Astrocyte (in vitro differentiated cells and primary cell): ENCODE measurements around the gene MKLN1. TPM values are rescaled to one million over a fixed set of nuclear protein-coding genes. Genes with fewer than 3 reads are reported as not detected.

ENCODE experiments used
- DNase-seq: peaks from one replicate; pipeline ENCODE4 v3.0.0-alpha.2; 2010; ENCODE audit warnings: low read depth
- FAIRE-seq: peaks from 2 replicates; lab custom pipeline; 2011; peaks lifted over from hg19 to GRCh38; lab: Jason Lieb, UNC
- H2AFZ ChIP-seq: 2 replicates; pipeline ENCODE4 v1.6.0; 2012; ENCODE audit warnings: low read depth, low read length, inconsistent platforms
- H3K27ac ChIP-seq: 2 replicates; pipeline ENCODE4 v1.5.1; 2011; ENCODE audit warnings: low read depth, low read length, inconsistent platforms
- H3K27me3 ChIP-seq: 2 replicates; pipeline ENCODE4 v1.6.0; 2011; ENCODE audit warnings: low read length, inconsistent platforms; ENCODE audit not compliant: insufficient read depth
- H3K36me3 ChIP-seq: 2 replicates; pipeline ENCODE4 v1.5.1; 2011; ENCODE audit warnings: low read length, inconsistent platforms; ENCODE audit not compliant: insufficient read depth
- H3K4me1 ChIP-seq: 2 replicates; pipeline ENCODE4 v1.5.1; 2011; ENCODE audit warnings: low read length, inconsistent platforms; ENCODE audit not compliant: insufficient read depth
- H3K4me2 ChIP-seq: 2 replicates; pipeline ENCODE4 v1.6.0; 2012; ENCODE audit warnings: low read length, inconsistent platforms
- H3K4me3 ChIP-seq: 2 replicates; pipeline ENCODE4 v1.5.1; 2011; ENCODE audit warnings: low read depth, mild to moderate bottlenecking, low read length, inconsistent platforms; ENCODE audit not compliant: insufficient read depth
- H3K79me2 ChIP-seq: 2 replicates; pipeline ENCODE4 v1.6.0; 2012; ENCODE audit warnings: mild to moderate bottlenecking, low read length, inconsistent platforms; ENCODE audit not compliant: insufficient read depth
- H3K9ac ChIP-seq: 2 replicates; pipeline ENCODE4 v1.6.0; 2012; ENCODE audit warnings: mild to moderate bottlenecking, low read length, inconsistent platforms
- H3K9me3 ChIP-seq: 2 replicates; pipeline ENCODE4 v1.5.1; 2012; ENCODE audit warnings: low read depth, mild to moderate bottlenecking, low read length, inconsistent platforms; ENCODE audit not compliant: insufficient read depth
- H4K20me1 ChIP-seq: 2 replicates; pipeline ENCODE4 v1.6.0; 2012; ENCODE audit warnings: low read length, inconsistent platforms; ENCODE audit not compliant: insufficient read depth
- H3K27ac Mint-ChIP-seq: one replicate; pipeline ENCODE4 v1.8.0; 2021; ENCODE audit warnings: mild to moderate bottlenecking, mixed read lengths; ENCODE audit not compliant: unreplicated experiment
- H3K27me3 Mint-ChIP-seq: one replicate; pipeline ENCODE4 v1.8.0; 2021; ENCODE audit warnings: low read depth, mixed read lengths; ENCODE audit not compliant: unreplicated experiment
- H3K36me3 Mint-ChIP-seq: one replicate; pipeline ENCODE4 v1.8.0; 2021; ENCODE audit warnings: low read depth, mixed read lengths; ENCODE audit not compliant: unreplicated experiment
- H3K4me1 Mint-ChIP-seq: one replicate; pipeline ENCODE4 v1.8.0; 2021; ENCODE audit warnings: low read depth, mixed read lengths; ENCODE audit not compliant: unreplicated experiment
- H3K4me3 Mint-ChIP-seq: one replicate; pipeline ENCODE4 v1.8.0; 2021; ENCODE audit warnings: mild to moderate bottlenecking, moderate library complexity, mixed read lengths; ENCODE audit not compliant: unreplicated experiment
- H3K9me3 Mint-ChIP-seq: one replicate; pipeline ENCODE4 v1.8.0; 2021; ENCODE audit warnings: mild to moderate bottlenecking, mixed read lengths; ENCODE audit not compliant: unreplicated experiment
- EZH2 ChIP-seq: IDR thresholded peaks from 2 replicates; pipeline ENCODE4 v1.6.1; 2012; ENCODE audit warnings: mild to moderate bottlenecking, low read length, inconsistent platforms; ENCODE audit not compliant: insufficient read depth
- total RNA-seq: library from RNA; stranded (reverse); gene quantifications from 2 replicates; pipeline ENCODE4 v1.2.1, GENCODE V29; 2021
- TF ChIP-seq, protein P1 (sequence below): IDR thresholded peaks from 2 replicates; pipeline ENCODE4 v1.5.1; 2011; ENCODE audit warnings: low read depth, mild to moderate bottlenecking, inconsistent platforms, low read length, moderate library complexity; ENCODE audit not compliant: insufficient read depth

Gene MKLN1
- total RNA-seq, 1 donor from 2014 or later: 48.0 TPM

- Mint-ChIP-seq H3K27me3 (no peaks in the 10 kb centered on the region), H3K36me3 (peaks cover 5% of the 10 kb centered on the region), H3K27ac (peak overlapping the region; percentile 5), H3K4me1 (peaks cover 7% of the 10 kb centered on the region), H3K9me3 (no peaks in the 10 kb centered on the region), H3K4me3 (no peak overlapping the region)
- Histone ChIP-seq H3K79me2 (peaks cover 98% of the 10 kb centered on the region), H3K9me3 (no peaks in the 10 kb centered on the region), H3K4me2 (no peak overlapping the region), H3K27me3 (no peaks in the 10 kb centered on the region), H3K27ac (no peak overlapping the region), H2AFZ (no peak overlapping the region), H3K36me3 (no peaks in the 10 kb centered on the region), H4K20me1 (peaks cover 85% of the 10 kb centered on the region), H3K4me3 (no peak overlapping the region), H3K9ac (no peak overlapping the region), H3K4me1 (no peaks in the 10 kb centered on the region)
- FAIRE-seq (no peak), DNase-seq (no peak)
- TF ChIP-seq EZH2: no peak
- TF ChIP-seq, protein P1, sequence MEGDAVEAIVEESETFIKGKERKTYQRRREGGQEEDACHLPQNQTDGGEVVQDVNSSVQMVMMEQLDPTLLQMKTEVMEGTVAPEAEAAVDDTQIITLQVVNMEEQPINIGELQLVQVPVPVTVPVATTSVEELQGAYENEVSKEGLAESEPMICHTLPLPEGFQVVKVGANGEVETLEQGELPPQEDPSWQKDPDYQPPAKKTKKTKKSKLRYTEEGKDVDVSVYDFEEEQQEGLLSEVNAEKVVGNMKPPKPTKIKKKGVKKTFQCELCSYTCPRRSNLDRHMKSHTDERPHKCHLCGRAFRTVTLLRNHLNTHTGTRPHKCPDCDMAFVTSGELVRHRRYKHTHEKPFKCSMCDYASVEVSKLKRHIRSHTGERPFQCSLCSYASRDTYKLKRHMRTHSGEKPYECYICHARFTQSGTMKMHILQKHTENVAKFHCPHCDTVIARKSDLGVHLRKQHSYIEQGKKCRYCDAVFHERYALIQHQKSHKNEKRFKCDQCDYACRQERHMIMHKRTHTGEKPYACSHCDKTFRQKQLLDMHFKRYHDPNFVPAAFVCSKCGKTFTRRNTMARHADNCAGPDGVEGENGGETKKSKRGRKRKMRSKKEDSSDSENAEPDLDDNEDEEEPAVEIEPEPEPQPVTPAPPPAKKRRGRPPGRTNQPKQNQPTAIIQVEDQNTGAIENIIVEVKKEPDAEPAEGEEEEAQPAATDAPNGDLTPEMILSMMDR: no peak
These were observed 19.4 kb downstream of the MKLN1 start for GRCh38 chr7:131346885-131347592.

GRCh38 chr7:131352032-131352431 lies 24.4 kb downstream of the MKLN1 start:
- H3K9me3 Mint-ChIP-seq: no peaks in the 10 kb centered on the region
- Histone ChIP-seq H4K20me1 (peaks cover 89% of the 10 kb centered on the region), H3K36me3 (no peaks in the 10 kb centered on the region), H3K4me1 (no peaks in the 10 kb centered on the region), H3K4me2 (no peak overlapping the region), H3K9me3 (no peaks in the 10 kb centered on the region), H2AFZ (no peak overlapping the region), H3K9ac (no peak overlapping the region), H3K27ac (no peak overlapping the region), H3K27me3 (no peaks in the 10 kb centered on the region), H3K4me3 (no peak overlapping the region), H3K79me2 (peaks cover 100% of the 10 kb centered on the region)
- FAIRE-seq (no peak), DNase-seq (no peak)
- H3K27me3 Mint-ChIP-seq: no peaks in the 10 kb centered on the region
- H3K4me3 Mint-ChIP-seq: no peak overlapping the region
- no peak overlapping the region for H3K27ac Mint-ChIP-seq
- peaks cover 19% of the 10 kb centered on the region for H3K4me1 Mint-ChIP-seq
- TF ChIP-seq EZH2: no peak
- TF ChIP-seq, protein P1: no peak
- peaks cover 6% of the 10 kb centered on the region for H3K36me3 Mint-ChIP-seq

- no peak overlapping the region for H3K27ac ChIP-seq
- Mint-ChIP-seq H3K9me3 (no peaks in the 10 kb centered on the region), H3K27me3 (no peaks in the 10 kb centered on the region), H3K36me3 (peaks cover 6% of the 10 kb centered on the region), H3K4me1 (peaks cover 29% of the 10 kb centered on the region), H3K27ac (no peak overlapping the region), H3K4me3 (no peak overlapping the region)
- no peaks in the 10 kb centered on the region for H3K9me3 ChIP-seq
- H3K79me2 ChIP-seq: peaks cover 100% of the 10 kb centered on the region
- no peaks in the 10 kb centered on the region for H3K27me3 ChIP-seq
- DNase-seq (no peak), FAIRE-seq (peak; percentile 17)
- no peak overlapping the region for H3K4me2 ChIP-seq
- H4K20me1 ChIP-seq: peaks cover 93% of the 10 kb centered on the region
- no peak overlapping the region for H3K4me3 ChIP-seq
- no peaks in the 10 kb centered on the region for H3K36me3 ChIP-seq
- H3K9ac ChIP-seq: no peak overlapping the region
- H3K4me1 ChIP-seq: no peaks in the 10 kb centered on the region
- no peak for TF ChIP-seq EZH2
- TF ChIP-seq, protein P1: no peak
- H2AFZ ChIP-seq: no peak overlapping the region
These were observed 26.7 kb downstream of the MKLN1 start for GRCh38 chr7:131354390-131354789.
